ENCODE data around the gene FOXC1. TPM values are rescaled to one million over a fixed set of nuclear protein-coding genes. Genes with fewer than 3 reads are reported as not detected.

Gene FOXC1
- total and polyA plus RNA-seq, 2 of the 13 experiments (the other 11 are each of a cell fraction or from before 2014, with no cell fraction given), result 0.44 to 0.55 TPM

DNA sequence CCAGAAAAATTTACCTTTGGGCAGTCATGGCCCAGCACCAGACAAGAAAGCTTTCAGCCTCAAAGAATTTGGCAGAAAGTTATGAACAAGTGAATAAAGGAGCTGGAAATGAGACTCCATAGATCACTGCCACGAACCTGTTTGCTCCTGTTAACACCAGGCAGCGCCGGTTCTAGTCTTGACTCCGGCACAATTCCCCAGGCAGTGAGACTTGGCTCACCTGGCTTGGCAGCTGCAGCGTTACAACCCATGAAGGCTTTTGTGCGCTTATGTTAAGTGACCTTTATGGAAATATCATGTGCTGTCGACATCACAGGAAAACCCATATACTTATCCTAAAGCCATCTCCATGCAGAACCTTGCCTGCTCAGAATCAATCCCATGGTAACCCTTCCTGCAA is 22.2 kb upstream of the FOXC1 start:
- 74% methylated on average over 7 of the region's 7 CpGs for WGBS (ENCODE audit: low lambda C conversion rate)
- DNase-seq (ENCODE audit: low spot score), result no peak
- no peaks in the 10 kb centered on the region for H3K9me3 ChIP-seq (ENCODE audit: low read length)
- peaks cover 16% of the 10 kb centered on the region for H3K4me1 ChIP-seq (ENCODE audit: insufficient read depth, low read length)
- CTCF ChIA-PET (ENCODE audit: low intra/inter-chr PET ratio, low total read pairs), result no interaction called here
- H3K36me3 ChIP-seq (replicated peaks in 1 of 2; ENCODE audit: control insufficient read depth in 1 of 2, insufficient read depth in 2 of 2, low read length in 2 of 2), result no peaks in the 10 kb centered on the region
- H3K79me2 ChIP-seq (ENCODE audit: insufficient read depth, low read length), result no peaks in the 10 kb centered on the region
- BruUV-seq (replicated peaks), result no TSS peak
- H4K20me1 ChIP-seq (ENCODE audit: insufficient read depth, low read length), result no peaks in the 10 kb centered on the region
- in situ Hi-C loops (cut with HindIII; ENCODE audit: extremely low pct_ligation_motif_present, low pct_unique_long_range_greater_than_20kb), result no loop called here
- ATAC-seq, result no peak
- peaks cover 2 to 18% of the 10 kb centered on the region in 2 experiments; a peak in 2 of 5 replicates for H3K27me3 ChIP-seq (ENCODE audit: control insufficient read depth in 1 of 2, insufficient read depth in 2 of 2, low read length in 2 of 2)
- no peak overlapping the region for H2AFZ ChIP-seq (ENCODE audit: low read length)
- POLR2A ChIA-PET, result no interaction called here
- TF ChIP-seq SETDB1 (CRISPR knock-in tag; IDR thresholded peaks at IDR 0.05; ENCODE audit: borderline replicate concordance), result no peak
- TF ChIP-seq GPBP1L1 (CRISPR knock-in tag; IDR thresholded peaks at IDR 0.05), result no peak
- TF ChIP-seq, protein P1, sequence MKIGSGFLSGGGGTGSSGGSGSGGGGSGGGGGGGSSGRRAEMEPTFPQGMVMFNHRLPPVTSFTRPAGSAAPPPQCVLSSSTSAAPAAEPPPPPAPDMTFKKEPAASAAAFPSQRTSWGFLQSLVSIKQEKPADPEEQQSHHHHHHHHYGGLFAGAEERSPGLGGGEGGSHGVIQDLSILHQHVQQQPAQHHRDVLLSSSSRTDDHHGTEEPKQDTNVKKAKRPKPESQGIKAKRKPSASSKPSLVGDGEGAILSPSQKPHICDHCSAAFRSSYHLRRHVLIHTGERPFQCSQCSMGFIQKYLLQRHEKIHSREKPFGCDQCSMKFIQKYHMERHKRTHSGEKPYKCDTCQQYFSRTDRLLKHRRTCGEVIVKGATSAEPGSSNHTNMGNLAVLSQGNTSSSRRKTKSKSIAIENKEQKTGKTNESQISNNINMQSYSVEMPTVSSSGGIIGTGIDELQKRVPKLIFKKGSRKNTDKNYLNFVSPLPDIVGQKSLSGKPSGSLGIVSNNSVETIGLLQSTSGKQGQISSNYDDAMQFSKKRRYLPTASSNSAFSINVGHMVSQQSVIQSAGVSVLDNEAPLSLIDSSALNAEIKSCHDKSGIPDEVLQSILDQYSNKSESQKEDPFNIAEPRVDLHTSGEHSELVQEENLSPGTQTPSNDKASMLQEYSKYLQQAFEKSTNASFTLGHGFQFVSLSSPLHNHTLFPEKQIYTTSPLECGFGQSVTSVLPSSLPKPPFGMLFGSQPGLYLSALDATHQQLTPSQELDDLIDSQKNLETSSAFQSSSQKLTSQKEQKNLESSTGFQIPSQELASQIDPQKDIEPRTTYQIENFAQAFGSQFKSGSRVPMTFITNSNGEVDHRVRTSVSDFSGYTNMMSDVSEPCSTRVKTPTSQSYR (CRISPR knock-in tag; IDR thresholded peaks at IDR 0.05; ENCODE audit: borderline replicate concordance), result no peak
- TF ChIP-seq, protein P2, sequence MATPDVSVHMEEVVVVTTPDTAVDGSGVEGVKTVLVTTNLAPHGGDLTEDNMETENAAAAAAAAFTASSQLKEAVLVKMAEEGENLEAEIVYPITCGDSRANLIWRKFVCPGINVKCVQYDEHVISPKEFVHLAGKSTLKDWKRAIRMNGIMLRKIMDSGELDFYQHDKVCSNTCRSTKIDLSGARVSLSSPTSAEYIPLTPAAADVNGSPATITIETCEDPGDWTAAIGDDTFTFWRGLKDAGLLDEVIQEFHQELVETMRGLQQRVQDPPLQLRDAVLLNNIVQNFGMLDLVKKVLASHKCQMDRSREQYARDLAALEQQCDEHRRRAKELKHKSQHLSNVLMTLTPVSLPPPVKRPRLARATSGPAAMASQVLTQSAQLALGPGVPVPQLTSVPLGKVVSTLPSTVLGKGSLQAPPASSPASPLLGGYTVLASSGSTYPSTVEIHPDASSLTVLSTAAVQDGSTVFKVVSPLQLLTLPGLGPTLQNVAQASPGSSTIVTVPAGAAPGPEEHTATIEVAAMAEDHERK (CRISPR knock-in tag; IDR thresholded peaks at IDR 0.05; ENCODE audit: low read depth), result no peak
- TF ChIP-seq MYC (CRISPR knock-in tag; IDR thresholded peaks at IDR 0.05; ENCODE audit: borderline replicate concordance), result no peak
- TF ChIP-seq SP140L (CRISPR knock-in tag; IDR thresholded peaks at IDR 0.05; ENCODE audit: borderline replicate concordance), result no peak
- TF ChIP-seq HNRNPL (IDR thresholded peaks at IDR 0.05; ENCODE audit: low read depth, low read length), result no peak
- TF ChIP-seq, protein P3, sequence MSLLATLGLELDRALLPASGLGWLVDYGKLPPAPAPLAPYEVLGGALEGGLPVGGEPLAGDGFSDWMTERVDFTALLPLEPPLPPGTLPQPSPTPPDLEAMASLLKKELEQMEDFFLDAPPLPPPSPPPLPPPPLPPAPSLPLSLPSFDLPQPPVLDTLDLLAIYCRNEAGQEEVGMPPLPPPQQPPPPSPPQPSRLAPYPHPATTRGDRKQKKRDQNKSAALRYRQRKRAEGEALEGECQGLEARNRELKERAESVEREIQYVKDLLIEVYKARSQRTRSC (CRISPR knock-in tag; IDR thresholded peaks at IDR 0.05; ENCODE audit: low read depth), result no peak
- no peak for TF ChIP-seq REL (CRISPR knock-in tag; conservative IDR thresholded peaks at IDR 0.05)
- no peak for TF ChIP-seq HNRNPK (IDR thresholded peaks at IDR 0.05; ENCODE audit: low read depth, low read length, poor library complexity, severe bottlenecking)
- TF ChIP-seq TBX2 (CRISPR knock-in tag; IDR thresholded peaks at IDR 0.05; ENCODE audit: borderline replicate concordance), result no peak
- no peak for TF ChIP-seq RBAK (CRISPR knock-in tag; IDR thresholded peaks at IDR 0.05)
- TF ChIP-seq ZNF329 (CRISPR knock-in tag; IDR thresholded peaks at IDR 0.05; ENCODE audit: low read depth), result no peak
- no peak for TF ChIP-seq ZFP82 (CRISPR knock-in tag; IDR thresholded peaks at IDR 0.05; ENCODE audit: borderline replicate concordance)
- TF ChIP-seq ZNF263 (CRISPR knock-in tag; IDR thresholded peaks at IDR 0.05), result no peak
- intact Hi-C loops (cut with micrococcal nuclease; ENCODE audit: unreplicated experiment), result no loop called here
- no peak overlapping the region for H3K9ac ChIP-seq (ENCODE audit: insufficient read depth, low read depth, low read length)
- H3K4me2 ChIP-seq (ENCODE audit: low read depth, low read length), result no peak overlapping the region
- H3K27ac ChIP-seq (ENCODE audit: extremely low read length, insufficient read depth, low read length), result no peak overlapping the region
- FAIRE-seq, result peak; percentile 12
- no peak overlapping the region for H3K4me3 ChIP-seq (replicated peaks in 1 of 3; ENCODE audit: insufficient read depth in 1 of 3, low read depth in 2 of 3, low read length in 3 of 3)

Measured in HepG2 (cell line).